ENCODE data around the gene RIMS1.

RIMS1 gene

GRCh38 chr6:72084992-72085569 is 198.7 kb downstream of the RIMS1 start:
- H3K27me3 Mint-ChIP-seq (ENCODE audit: low read depth): no peaks in the 10 kb centered on the region
- no peaks in the 10 kb centered on the region for H3K4me1 Mint-ChIP-seq (ENCODE audit: low read depth)
- H3K4me3 Mint-ChIP-seq: no peak overlapping the region
- no peaks in the 10 kb centered on the region for H3K9me3 Mint-ChIP-seq
- H3K27ac Mint-ChIP-seq: no peak overlapping the region
- H3K36me3 Mint-ChIP-seq (ENCODE audit: low read depth): no peaks in the 10 kb centered on the region

- H3K36me3 Mint-ChIP-seq (ENCODE audit: low read depth): no peaks in the 10 kb centered on the region
- no peak overlapping the region for H3K27ac Mint-ChIP-seq
- no peaks in the 10 kb centered on the region for H3K27me3 Mint-ChIP-seq (ENCODE audit: low read depth)
- H3K4me1 Mint-ChIP-seq (ENCODE audit: low read depth): no peaks in the 10 kb centered on the region
- no peaks in the 10 kb centered on the region for H3K9me3 Mint-ChIP-seq
- no peak overlapping the region for H3K4me3 Mint-ChIP-seq
Observed at GRCh38 chr6:72094506-72094905, 208.2 kb downstream of the RIMS1 start.

DNA sequence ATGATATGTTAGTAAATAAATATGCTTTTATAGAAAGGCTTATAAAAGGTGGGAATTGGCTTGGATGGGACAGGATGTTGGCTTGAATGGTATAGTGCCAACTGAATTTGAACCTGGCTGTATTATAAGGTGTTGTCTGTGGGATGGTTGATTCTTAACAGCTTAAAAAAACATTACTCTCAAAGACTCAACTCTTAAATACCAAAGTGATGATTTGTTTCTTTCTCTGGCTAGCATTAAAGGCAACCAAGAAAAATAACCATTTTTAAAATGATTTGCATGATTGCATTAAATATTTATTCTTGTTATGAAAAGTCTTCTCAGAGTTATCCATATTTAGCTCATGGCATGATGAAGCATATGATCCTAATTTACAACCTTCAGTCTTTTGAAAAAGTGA is 216.2 kb downstream of the RIMS1 start:
- Mint-ChIP-seq H3K9me3 (no peaks in the 10 kb centered on the region), H3K27ac (no peak overlapping the region), H3K27me3 (ENCODE audit: low read depth) (no peaks in the 10 kb centered on the region), H3K4me1 (ENCODE audit: low read depth) (no peaks in the 10 kb centered on the region), H3K4me3 (no peak overlapping the region), H3K36me3 (ENCODE audit: low read depth) (no peaks in the 10 kb centered on the region)

DNA sequence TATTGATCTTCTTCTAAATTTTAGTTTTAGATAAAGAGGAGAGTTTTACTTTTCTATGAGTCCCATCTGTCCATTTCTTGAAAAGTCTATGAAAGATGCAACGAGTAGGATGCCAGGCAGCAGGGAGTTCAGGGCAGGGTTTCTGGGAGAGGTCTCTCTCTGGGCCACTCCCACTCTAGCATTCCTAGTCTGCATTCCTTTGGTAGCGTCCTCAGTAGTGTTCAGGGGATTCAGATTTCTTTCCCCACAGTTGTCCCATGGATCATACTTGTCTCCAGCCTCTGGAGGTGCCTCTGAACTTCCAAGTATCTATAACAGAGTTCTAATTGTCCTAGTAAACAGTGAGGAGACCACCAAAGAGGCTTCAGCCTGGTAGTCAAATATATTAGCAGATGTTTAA is 225.3 kb downstream of the RIMS1 start:
- Mint-ChIP-seq H3K27ac (no peak overlapping the region), H3K4me3 (no peak overlapping the region), H3K27me3 (ENCODE audit: low read depth) (no peaks in the 10 kb centered on the region), H3K36me3 (ENCODE audit: low read depth) (no peaks in the 10 kb centered on the region), H3K9me3 (no peaks in the 10 kb centered on the region), H3K4me1 (ENCODE audit: low read depth) (no peaks in the 10 kb centered on the region)

DNA sequence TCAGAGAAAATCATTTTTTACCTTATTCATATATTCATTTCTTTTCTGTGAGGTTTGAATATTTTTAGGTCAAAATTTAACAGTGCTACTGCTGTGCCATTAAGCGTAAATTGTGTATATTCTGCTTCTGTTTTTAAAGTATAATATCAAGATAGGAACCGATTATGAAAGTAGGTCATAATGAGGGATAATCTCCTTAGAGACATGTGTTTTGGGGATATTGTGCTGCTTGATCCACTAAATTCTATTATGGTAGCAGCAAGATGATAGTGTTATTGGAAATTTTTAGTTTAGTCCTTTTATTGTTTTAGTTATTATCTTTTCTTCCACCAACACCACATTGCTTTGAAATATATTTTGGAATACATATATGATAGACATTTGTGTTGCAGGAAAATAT is 244.0 kb downstream of the RIMS1 start:
- H3K27me3 Mint-ChIP-seq (ENCODE audit: low read depth): no peaks in the 10 kb centered on the region
- no peaks in the 10 kb centered on the region for H3K36me3 Mint-ChIP-seq (ENCODE audit: low read depth)
- H3K27ac Mint-ChIP-seq: no peak overlapping the region
- H3K4me1 Mint-ChIP-seq (ENCODE audit: low read depth): no peaks in the 10 kb centered on the region
- H3K9me3 Mint-ChIP-seq: no peaks in the 10 kb centered on the region
- H3K4me3 Mint-ChIP-seq: no peak overlapping the region

- Mint-ChIP-seq H3K27ac (no peak overlapping the region), H3K36me3 (ENCODE audit: low read depth) (no peaks in the 10 kb centered on the region), H3K4me1 (ENCODE audit: low read depth) (no peaks in the 10 kb centered on the region), H3K9me3 (no peaks in the 10 kb centered on the region), H3K4me3 (no peak overlapping the region), H3K27me3 (ENCODE audit: low read depth) (no peaks in the 10 kb centered on the region)
Observed at GRCh38 chr6:72132427-72132826, 246.1 kb downstream of the RIMS1 start.

DNA sequence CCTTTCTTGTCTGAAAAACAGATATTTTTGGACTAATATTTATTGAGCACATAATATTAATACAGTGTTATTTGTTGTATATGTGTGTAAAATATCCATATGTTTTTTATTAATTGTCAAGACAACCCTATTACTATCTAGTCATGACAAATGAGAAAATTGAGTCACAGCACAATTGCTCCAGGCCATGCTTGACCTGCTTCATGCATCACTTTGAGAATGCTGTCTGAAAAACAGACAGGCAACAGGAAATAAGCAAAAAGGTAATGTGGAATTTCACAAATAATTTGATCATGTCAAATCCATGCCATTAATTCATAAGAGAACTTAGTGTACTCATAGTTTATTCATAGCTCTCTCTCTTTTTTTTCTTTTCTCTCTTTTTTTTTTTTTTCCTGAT is 246.5 kb downstream of the RIMS1 start:
- no peak overlapping the region for H3K4me3 Mint-ChIP-seq
- no peak overlapping the region for H3K27ac Mint-ChIP-seq
- no peaks in the 10 kb centered on the region for H3K9me3 Mint-ChIP-seq
- no peaks in the 10 kb centered on the region for H3K27me3 Mint-ChIP-seq (ENCODE audit: low read depth)
- H3K36me3 Mint-ChIP-seq (ENCODE audit: low read depth): no peaks in the 10 kb centered on the region
- no peaks in the 10 kb centered on the region for H3K4me1 Mint-ChIP-seq (ENCODE audit: low read depth)

- Mint-ChIP-seq H3K4me3 (no peak overlapping the region), H3K9me3 (no peaks in the 10 kb centered on the region)
Observed at GRCh38 chr6:72133324-72133723, 247.0 kb downstream of the RIMS1 start.

DNA sequence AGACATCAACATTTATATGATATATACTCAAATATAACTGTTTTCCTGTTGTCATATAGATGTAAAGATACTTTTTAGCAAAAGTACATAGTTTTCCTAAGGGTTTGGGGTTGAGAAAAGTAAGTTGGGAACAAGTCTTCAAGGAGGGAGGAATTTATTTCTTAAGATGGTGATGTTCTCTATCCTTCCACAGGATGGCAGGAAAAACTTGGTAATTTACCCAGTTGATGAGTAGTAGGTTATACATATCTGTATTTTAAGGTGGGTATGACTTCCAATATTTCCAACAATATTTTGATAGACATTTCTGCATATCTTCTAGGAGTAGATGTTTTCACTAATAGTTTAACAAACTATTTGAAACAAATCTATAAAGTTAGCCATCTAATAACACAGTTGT is 254.4 kb downstream of the RIMS1 start:
- no peaks in the 10 kb centered on the region for H3K9me3 Mint-ChIP-seq

More at GRCh38 chr6:72133324-72133723, 247.0 kb downstream of the RIMS1 start:
- Mint-ChIP-seq H3K36me3 (ENCODE audit: low read depth) (no peaks in the 10 kb centered on the region), H3K27ac (no peak overlapping the region), H3K4me1 (ENCODE audit: low read depth) (no peaks in the 10 kb centered on the region), H3K27me3 (ENCODE audit: low read depth) (no peaks in the 10 kb centered on the region)

DNA sequence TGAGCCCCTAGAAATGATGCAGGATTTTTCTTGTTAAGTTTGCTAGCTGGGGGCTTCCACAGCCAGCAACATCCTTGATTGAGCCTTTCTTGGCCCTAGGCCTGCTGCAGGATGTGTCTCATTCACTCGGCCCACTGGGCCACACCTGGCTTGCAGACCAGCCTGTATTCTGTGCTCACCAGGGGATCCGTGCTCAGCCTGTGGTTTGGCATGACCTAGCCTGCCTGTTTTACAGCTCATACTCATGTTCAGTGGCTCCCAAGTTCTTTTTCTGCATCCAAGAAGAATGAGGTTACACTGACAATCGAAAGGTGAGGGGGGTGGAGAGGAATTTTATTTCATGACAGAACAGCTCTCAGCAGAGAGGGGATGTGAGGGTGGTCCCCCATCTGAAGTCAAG is 263.4 kb downstream of the RIMS1 start:
- H3K4me3 Mint-ChIP-seq: no peak overlapping the region
- no peaks in the 10 kb centered on the region for H3K4me1 Mint-ChIP-seq (ENCODE audit: low read depth)
- H3K27ac Mint-ChIP-seq: no peak overlapping the region
- H3K27me3 Mint-ChIP-seq (ENCODE audit: low read depth): no peaks in the 10 kb centered on the region
- no peaks in the 10 kb centered on the region for H3K36me3 Mint-ChIP-seq (ENCODE audit: low read depth)
- H3K9me3 Mint-ChIP-seq: peaks cover 4% of the 10 kb centered on the region

More for the DNA sequence above, 254.4 kb downstream of the RIMS1 start:
- H3K27me3 Mint-ChIP-seq (ENCODE audit: low read depth): no peaks in the 10 kb centered on the region
- no peaks in the 10 kb centered on the region for H3K36me3 Mint-ChIP-seq (ENCODE audit: low read depth)
- H3K4me3 Mint-ChIP-seq: no peak overlapping the region
- no peaks in the 10 kb centered on the region for H3K4me1 Mint-ChIP-seq (ENCODE audit: low read depth)
- no peak overlapping the region for H3K27ac Mint-ChIP-seq

DNA sequence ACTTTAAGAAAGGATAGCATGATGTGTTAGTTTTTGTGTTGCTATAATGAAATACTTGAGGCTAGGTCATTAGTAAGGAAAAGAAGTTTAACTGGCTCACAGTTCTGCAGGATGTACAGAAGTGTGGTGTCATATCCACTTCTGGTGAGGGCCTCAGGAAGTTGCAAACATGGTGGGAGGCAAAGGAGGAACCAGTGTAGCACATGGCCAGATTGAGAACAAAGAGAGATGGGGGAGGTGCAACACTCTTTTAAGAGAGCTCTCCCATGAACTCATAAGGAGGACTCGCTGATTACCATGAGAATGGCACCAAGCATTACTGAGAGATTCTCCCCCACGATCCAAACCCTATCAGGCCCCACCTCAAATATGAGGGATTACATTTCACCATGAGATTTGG is 265.4 kb downstream of the RIMS1 start:
- H3K36me3 Mint-ChIP-seq (ENCODE audit: low read depth): no peaks in the 10 kb centered on the region
- H3K4me3 Mint-ChIP-seq: no peak overlapping the region
- H3K4me1 Mint-ChIP-seq (ENCODE audit: low read depth): no peaks in the 10 kb centered on the region
- no peak overlapping the region for H3K27ac Mint-ChIP-seq
- no peaks in the 10 kb centered on the region for H3K27me3 Mint-ChIP-seq (ENCODE audit: low read depth)
- H3K9me3 Mint-ChIP-seq: peaks cover 4% of the 10 kb centered on the region

DNA sequence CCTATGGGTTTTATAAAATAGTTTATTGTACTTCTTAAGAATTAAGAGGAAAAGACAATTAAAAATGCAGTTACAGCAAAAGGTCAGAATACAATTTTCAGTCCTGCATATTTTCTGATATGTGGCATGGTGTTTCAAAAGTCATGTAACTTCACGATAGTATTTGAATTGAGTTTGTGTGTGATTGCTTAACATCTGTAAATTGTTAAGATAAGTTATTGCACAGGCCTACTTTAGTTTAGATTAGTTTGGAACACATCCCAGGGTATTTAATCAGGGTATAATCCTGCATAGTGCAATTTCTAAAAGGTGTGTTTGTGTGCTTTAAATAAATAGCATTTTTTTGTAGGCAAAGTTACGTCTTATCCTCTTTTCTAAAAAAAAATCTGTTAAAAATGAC is 289.6 kb downstream of the RIMS1 start:
- Mint-ChIP-seq H3K4me1 (ENCODE audit: low read depth) (no peaks in the 10 kb centered on the region), H3K9me3 (no peaks in the 10 kb centered on the region), H3K27me3 (ENCODE audit: low read depth) (peaks cover 7% of the 10 kb centered on the region), H3K36me3 (ENCODE audit: low read depth) (no peaks in the 10 kb centered on the region), H3K27ac (no peak overlapping the region), H3K4me3 (no peak overlapping the region)

DNA sequence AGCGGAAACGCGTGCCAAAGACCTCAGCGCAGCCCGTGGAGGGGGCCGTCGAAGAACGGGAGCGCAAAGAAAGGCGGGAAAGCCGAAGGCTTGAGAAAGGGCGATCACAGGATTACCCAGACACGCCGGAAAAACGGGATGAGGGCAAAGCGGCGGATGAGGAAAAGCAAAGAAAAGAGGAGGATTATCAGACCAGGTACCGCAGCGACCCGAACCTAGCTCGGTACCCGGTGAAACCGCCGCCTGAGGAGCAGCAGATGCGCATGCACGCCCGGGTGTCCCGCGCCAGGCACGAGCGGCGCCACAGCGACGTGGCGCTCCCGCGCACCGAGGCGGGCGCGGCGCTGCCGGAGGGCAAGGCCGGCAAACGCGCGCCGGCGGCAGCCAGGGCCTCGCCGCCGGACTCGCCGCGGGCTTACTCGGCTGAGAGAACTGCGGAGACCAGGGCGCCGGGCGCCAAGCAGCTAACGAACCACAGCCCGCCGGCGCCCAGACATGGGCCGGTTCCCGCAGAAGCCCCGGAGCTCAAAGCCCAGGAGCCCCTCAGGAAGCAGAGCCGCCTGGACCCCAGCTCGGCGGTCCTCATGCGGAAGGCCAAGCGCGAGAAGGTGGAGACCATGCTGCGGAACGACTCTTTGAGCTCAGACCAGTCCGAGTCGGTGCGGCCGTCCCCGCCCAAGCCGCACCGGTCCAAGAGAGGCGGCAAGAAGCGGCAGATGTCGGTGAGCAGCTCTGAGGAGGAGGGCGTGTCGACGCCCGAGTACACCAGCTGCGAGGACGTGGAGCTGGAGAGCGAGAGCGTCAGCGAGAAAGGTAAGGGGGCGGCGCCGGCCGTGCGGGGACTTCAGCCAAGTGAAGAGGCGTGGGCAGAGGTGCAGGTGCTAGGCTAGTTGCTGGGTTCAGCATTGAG is 296.2 kb downstream of the RIMS1 start:
- Mint-ChIP-seq H3K27me3 (ENCODE audit: low read depth) (peaks cover 35% of the 10 kb centered on the region), H3K9me3 (no peaks in the 10 kb centered on the region), H3K36me3 (ENCODE audit: low read depth) (no peaks in the 10 kb centered on the region), H3K4me1 (ENCODE audit: low read depth) (peaks cover 4% of the 10 kb centered on the region), H3K4me3 (no peak overlapping the region), H3K27ac (peak overlapping the region; percentile 54)

GRCh38 chr6:72203983-72204382 is 317.6 kb downstream of the RIMS1 start:
- Mint-ChIP-seq H3K27me3 (ENCODE audit: low read depth) (no peaks in the 10 kb centered on the region), H3K27ac (no peak overlapping the region), H3K36me3 (ENCODE audit: low read depth) (no peaks in the 10 kb centered on the region), H3K9me3 (no peaks in the 10 kb centered on the region), H3K4me1 (ENCODE audit: low read depth) (no peaks in the 10 kb centered on the region), H3K4me3 (no peak overlapping the region)

GRCh38 chr6:72205500-72205899 is 319.1 kb downstream of the RIMS1 start:
- H3K27ac Mint-ChIP-seq: no peak overlapping the region

More at GRCh38 chr6:72205500-72205899, 319.1 kb downstream of the RIMS1 start:
- Mint-ChIP-seq H3K36me3 (ENCODE audit: low read depth) (no peaks in the 10 kb centered on the region), H3K27me3 (ENCODE audit: low read depth) (no peaks in the 10 kb centered on the region), H3K4me3 (no peak overlapping the region), H3K4me1 (ENCODE audit: low read depth) (no peaks in the 10 kb centered on the region), H3K9me3 (no peaks in the 10 kb centered on the region)
